Endothelial cell of umbilical vein (primary cell): Measurements from ENCODE around the gene STIM1. TPM values are rescaled to one million over a fixed set of nuclear protein-coding genes. Genes with fewer than 3 reads are reported as not detected.

Experiments
- BruUV-seq: library from RNA; stranded (reverse); fragments of 400-500 nt; replicated peaks from 2 replicates; lab custom pipeline; 2021; lab: Mats Ljungman, UMichigan
- CTCF ChIA-PET: fragments of 300-600, 350-600 bp; sonication (Branson Sonifier 250); formaldehyde crosslinking; loops from one replicate; lab custom pipeline; 2021; ENCODE audit warnings: antibody characterized with exemption, inconsistent platforms; lab: Charles Lee
- POLR2A ChIA-PET: fragments of 300-600, 350-600 bp; sonication (Branson Sonifier 250); formaldehyde crosslinking; loops from one replicate; lab custom pipeline; 2021; ENCODE audit warnings: antibody characterized with exemption, inconsistent platforms; lab: Charles Lee
- DNase-seq: peaks from one replicate; pipeline ENCODE4 v3.0.0-alpha.2; 2011; ENCODE audit warnings: low read depth, low spot score
- FAIRE-seq: peaks from 2 replicates; lab custom pipeline; 2011; peaks lifted over from hg19 to GRCh38; lab: Jason Lieb, UNC
- H2AFZ ChIP-seq: 2 replicates; pipeline ENCODE4 v1.6.0; 2012; ENCODE audit warnings: low read depth, low read length, control low read depth, inconsistent platforms
- H3K27ac ChIP-seq: 2 replicates; pipeline ENCODE4 v1.5.1; 2011; ENCODE audit warnings: low read depth, mild to moderate bottlenecking, control low read depth, low read length, moderate library complexity; ENCODE audit not compliant: insufficient read depth
- H3K27me3 ChIP-seq, 2 experiments: 2 replicates each; pipeline versions ENCODE4 v1.6.0 to v1.6.1; 2011; ENCODE audit warnings: low read length in 2 of 2, mixed read lengths in 1 of 2; ENCODE audit not compliant: control insufficient read depth in 2 of 2, insufficient read depth in 2 of 2
- H3K36me3 ChIP-seq, 2 experiments: 2 replicates in 1 of 2; 3 replicates in 1 of 2; pipeline ENCODE4 v1.5.1; 2011; ENCODE audit warnings: low read length in 2 of 2, mild to moderate bottlenecking in 1 of 2, moderate library complexity in 1 of 2; ENCODE audit not compliant: control insufficient read depth in 2 of 2, insufficient read depth in 2 of 2; ENCODE audit errors: extremely low read depth in 1 of 2
- H3K4me1 ChIP-seq: 3 replicates; pipeline ENCODE4 v1.5.1; 2011; ENCODE audit warnings: mild to moderate bottlenecking, low read length; ENCODE audit not compliant: control insufficient read depth, insufficient read depth; ENCODE audit errors: extremely low read depth
- H3K4me2 ChIP-seq: 2 replicates; pipeline ENCODE4 v1.6.1; 2011; ENCODE audit warnings: low read length, control low read depth, mixed read lengths; ENCODE audit not compliant: insufficient read depth
- H3K4me3 ChIP-seq, 3 experiments: fragments of 200-600 bp in 1 of 3; sonication (generic), shearing (Covaris generic) in 1 of 3; replicated peaks in 1 of 3; 2 replicates each; pipeline ENCODE4 v1.5.1; 2011 to 2016; ENCODE audit warnings: control low read depth in 3 of 3, low read length in 3 of 3, mild to moderate bottlenecking in 2 of 3, inconsistent platforms in 1 of 3, low read depth in 1 of 3, moderate library complexity in 1 of 3; ENCODE audit not compliant: insufficient read depth in 1 of 3
- H3K79me2 ChIP-seq: 2 replicates; pipeline ENCODE4 v1.6.0; 2012; ENCODE audit warnings: low read length, inconsistent platforms; ENCODE audit not compliant: control insufficient read depth, insufficient read depth
- H3K9ac ChIP-seq: replicated peaks from 2 replicates; pipeline ENCODE3; 2011; ENCODE audit warnings: low read length, control low read depth; ENCODE audit not compliant: insufficient read depth; ENCODE audit errors: extremely low read depth
- H3K9me1 ChIP-seq: replicated peaks from 3 replicates; pipeline ENCODE4 v1.6.0; 2011; ENCODE audit warnings: mild to moderate bottlenecking, low read length; ENCODE audit not compliant: control insufficient read depth, insufficient read depth; ENCODE audit errors: extremely low read depth
- H3K9me3 ChIP-seq: replicated peaks from 2 replicates; pipeline ENCODE4 v1.5.1; 2012; ENCODE audit warnings: low read length, inconsistent platforms; ENCODE audit not compliant: control insufficient read depth, insufficient read depth
- H4K20me1 ChIP-seq: replicated peaks from 2 replicates; pipeline ENCODE3; 2011; ENCODE audit warnings: mild to moderate bottlenecking, low read length; ENCODE audit not compliant: control insufficient read depth, insufficient read depth; ENCODE audit errors: extremely low read depth
- CTCF ChIP-seq, 2 donors: IDR thresholded peaks; 1 replicate in 1 of 2; 2 replicates in 1 of 2; pipeline ENCODE4 v1.5.1; 2011; ENCODE audit warnings: low read length in 2 of 2, mild to moderate bottlenecking in 2 of 2, moderate library complexity in 2 of 2, control low read depth in 1 of 2, inconsistent platforms in 1 of 2, low read depth in 1 of 2; ENCODE audit not compliant: insufficient read depth in 1 of 2; ENCODE audit errors: extremely low read depth in 1 of 2
- EZH2 ChIP-seq: IDR thresholded peaks from 2 replicates; pipeline ENCODE4 v1.6.1; 2012; ENCODE audit warnings: borderline replicate concordance, low read depth, mild to moderate bottlenecking, moderate library complexity, low read length, inconsistent platforms; ENCODE audit not compliant: severe bottlenecking
- FOS ChIP-seq: IDR thresholded peaks from 2 replicates; pipeline ENCODE4 v1.6.1; 2011; ENCODE audit warnings: mild to moderate bottlenecking, low read length, moderate library complexity, borderline replicate concordance; ENCODE audit not compliant: insufficient read depth
- GATA2 ChIP-seq: IDR thresholded peaks from 2 replicates; pipeline ENCODE4 v1.7.0; 2011; ENCODE audit warnings: low read depth, mild to moderate bottlenecking, moderate library complexity, mixed read lengths, low read length; ENCODE audit not compliant: insufficient read length, insufficient read depth
- JUN ChIP-seq: IDR thresholded peaks from 2 replicates; pipeline ENCODE4 v1.6.1; 2011; ENCODE audit warnings: borderline replicate concordance, low read depth; ENCODE audit not compliant: insufficient read length, insufficient read depth
- MYC ChIP-seq: IDR thresholded peaks from one replicate; pipeline ENCODE4 v1.6.1; 2011; ENCODE audit warnings: mild to moderate bottlenecking, low read depth, low read length
- POLR2A ChIP-seq: IDR thresholded peaks from 2 replicates; pipeline ENCODE4 v1.6.1; 2012; ENCODE audit warnings: low read depth, mild to moderate bottlenecking, control low read depth, low read length
- POLR2AphosphoS5 ChIP-seq: IDR thresholded peaks from 2 replicates; pipeline ENCODE4 v1.6.1; 2012; ENCODE audit warnings: low read depth, mild to moderate bottlenecking, control low read depth, low read length, moderate library complexity; ENCODE audit not compliant: insufficient read depth
- dilution Hi-C: fragments of 300-500 bp; cut with MboI; formaldehyde crosslinking; loops from one replicate; pipeline ENCODE4 v1.15.0; 2019; ENCODE audit warnings: low sequenced_read_pairs; ENCODE audit not compliant: extremely low pct_ligation_motif_present
- intact Hi-C: fragments of 100-400 bp; cut with micrococcal nuclease; formaldehyde crosslinking; loops from one replicate; pipeline ENCODE4 v1.10.0; 2022
- polyA plus RNA-seq, 4 experiments: library from polyadenylated mRNA; depleted of rRNA in 3 of 4; stranded (reverse) in 3 of 4; unstranded in 1 of 4; fragments of >200 nt; gene quantifications; 2 replicates each; pipeline versions ENCODE4 v1.2.1 to v1.2.3, GENCODE V29; 2011 to 2012; ENCODE audit warnings: missing spikeins in 1 of 4
- total RNA-seq: library from RNA; stranded (reverse); gene quantifications from 2 replicates; pipeline ENCODE4 v1.2.3, GENCODE V29; 2021
- TF ChIP-seq, protein P1 (sequence below): IDR thresholded peaks from 2 replicates; pipeline ENCODE4 v1.6.1; 2011; ENCODE audit not compliant: insufficient read depth, insufficient read length

Gene STIM1
- total and polyA plus RNA-seq, 2 donors (not counting 3 experiments of a cell fraction or from before 2014, with no cell fraction given), result 32.7 to 33.4 TPM

DNA sequence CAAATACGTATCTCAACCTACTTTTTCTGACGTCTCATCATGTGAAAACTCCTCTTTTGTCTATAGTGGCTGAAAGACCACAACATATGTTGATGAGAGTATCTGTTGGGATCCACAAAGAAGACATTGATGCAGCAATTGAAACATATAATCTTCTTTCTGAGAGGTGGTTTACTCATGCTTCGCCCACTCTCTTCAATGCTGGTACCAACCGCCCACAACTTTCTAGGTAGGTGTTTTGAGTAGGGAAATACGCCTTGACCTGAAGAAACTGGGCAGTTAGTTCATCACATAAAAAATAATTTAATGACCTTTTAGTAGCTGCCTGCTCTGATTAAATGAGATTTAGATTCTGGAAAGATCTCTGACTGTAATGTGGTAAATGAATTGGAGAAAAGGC, 256.4 kb downstream of the STIM1 start:
- ChIA-PET CTCF (no interaction called here), POLR2A (no interaction called here)
- H3K79me2 ChIP-seq, result no peaks in the 10 kb centered on the region
- no peaks in the 10 kb centered on the region for H3K4me1 ChIP-seq
- H3K4me3 ChIP-seq, result no peak overlapping the region
- no peaks in the 10 kb centered on the region for H4K20me1 ChIP-seq
- H3K9me3 ChIP-seq, result no peaks in the 10 kb centered on the region
- H2AFZ ChIP-seq, result no peak overlapping the region
- no peaks in the 10 kb centered on the region for H3K27me3 ChIP-seq
- no peak overlapping the region for H3K27ac ChIP-seq
- no peak for DNase-seq
- no peaks in the 10 kb centered on the region for H3K9me1 ChIP-seq
- BruUV-seq, result no TSS peak
- H3K36me3 ChIP-seq, result peaks cover 0 to 16% of the 10 kb centered on the region in 2 experiments
- intact Hi-C loops (no loop called here), dilution Hi-C loops (no loop called here)
- FAIRE-seq, result no peak
- H3K4me2 ChIP-seq, result no peak overlapping the region
- TF ChIP-seq FOS (no peak), GATA2 (no peak), CTCF (IDR thresholded peaks at IDR 0.05; ENCODE audit: extremely low read depth in 1 of 2, insufficient read depth in 1 of 2, low read depth in 1 of 2, low read length in 2 of 2) (no peak), EZH2 (no peak), POLR2A (no peak), MYC (no peak), POLR2AphosphoS5 (no peak), JUN (no peak)
- TF ChIP-seq, protein P1, sequence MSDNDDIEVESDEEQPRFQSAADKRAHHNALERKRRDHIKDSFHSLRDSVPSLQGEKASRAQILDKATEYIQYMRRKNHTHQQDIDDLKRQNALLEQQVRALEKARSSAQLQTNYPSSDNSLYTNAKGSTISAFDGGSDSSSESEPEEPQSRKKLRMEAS, result no peak
- no peak overlapping the region for H3K9ac ChIP-seq
